K562 (cell line): ENCODE results near the gene MAP2K7. TPM values are rescaled to one million over a fixed set of nuclear protein-coding genes. Genes with fewer than 3 reads are reported as not detected.

Experiments used
- CBX5 ChIP-seq: IDR thresholded peaks from 2 replicates; pipeline ENCODE4 v1.6.1; 2014; ENCODE audit warnings: low read depth, borderline replicate concordance
- E2F4 ChIP-seq: sonication (generic); formaldehyde crosslinking; IDR thresholded peaks from 2 replicates; pipeline ENCODE4 v1.8.0; 2022; ENCODE audit warnings: mild to moderate bottlenecking, low read depth, missing genetic modification reagents
- HDAC8 ChIP-seq: fragments of 450-650 bp; IDR thresholded peaks from 2 replicates; pipeline ENCODE4 v1.6.1; 2016; ENCODE audit warnings: mild to moderate bottlenecking, missing genetic modification characterization, moderate library complexity, missing compliant biosample characterization
- HNRNPH1 ChIP-seq: fragments of 200-400 bp; formaldehyde crosslinking; optimal IDR thresholded peaks from 2 replicates; pipeline ENCODE3; 2017; ENCODE audit warnings: low read depth, mild to moderate bottlenecking, low read length, moderate library complexity
- HNRNPL ChIP-seq: fragments of 200-400 bp; formaldehyde crosslinking; IDR thresholded peaks from 2 replicates; pipeline ENCODE4 v1.6.1; 2017; ENCODE audit warnings: low read depth, mild to moderate bottlenecking, low read length
- HNRNPUL1 ChIP-seq: fragments of 200-400 bp; formaldehyde crosslinking; IDR thresholded peaks from 2 replicates; pipeline ENCODE4 v1.6.1; 2017; ENCODE audit warnings: low read length
- MCM3 ChIP-seq: fragments of 450-650 bp; IDR thresholded peaks from 2 replicates; pipeline ENCODE4 v1.6.1; 2016
- MECOM ChIP-seq: fragments of 250-450 bp; sonication (Bioruptor Pico); IDR thresholded peaks from 2 replicates; pipeline ENCODE4 v1.8.0; 2022; ENCODE audit warnings: inconsistent platforms
- MEIS2 ChIP-seq: fragments of 450-650 bp; IDR thresholded peaks from 2 replicates; pipeline ENCODE4 v1.6.1; 2014; ENCODE audit warnings: mild to moderate bottlenecking; ENCODE audit not compliant: partially characterized antibody
- RBM34 ChIP-seq: fragments of 200-400 bp; formaldehyde crosslinking; IDR thresholded peaks from 2 replicates; pipeline ENCODE4 v1.6.1; 2018; ENCODE audit warnings: low read length, borderline replicate concordance; ENCODE audit not compliant: insufficient read depth
- REST ChIP-seq, 2 experiments: fragments of 450-650 bp; formaldehyde crosslinking in 1 of 2; IDR thresholded peaks; 2 replicates each; pipeline versions ENCODE4 v1.4.0 to v1.6.1; 2014 to 2020; ENCODE audit warnings: mild to moderate bottlenecking in 2 of 2, borderline replicate concordance in 1 of 2, low read depth in 1 of 2
- SMARCE1 ChIP-seq: fragments of 450-650 bp; IDR thresholded peaks from 2 replicates; pipeline ENCODE4 v1.7.1; 2016; ENCODE audit warnings: mild to moderate bottlenecking
- SREBF1 ChIP-seq: fragments of 150-350 bp; IDR thresholded peaks from 2 replicates; pipeline ENCODE4 v1.6.1; 2014; ENCODE audit warnings: antibody characterized with exemption, low read depth, low read length, borderline replicate concordance
- SUPT5H ChIP-seq: fragments of 450-650 bp; IDR thresholded peaks from 2 replicates; pipeline ENCODE4 v1.6.1; 2016
- TAF1 ChIP-seq: IDR thresholded peaks from 2 replicates; pipeline ENCODE4 v1.6.1; 2011; ENCODE audit warnings: mild to moderate bottlenecking, low read length, moderate library complexity; ENCODE audit not compliant: insufficient read depth, control insufficient read depth, severe bottlenecking; ENCODE audit errors: extremely low read depth
- ZBTB7A ChIP-seq: IDR thresholded peaks from 2 replicates; pipeline ENCODE4 v1.6.1; 2011; ENCODE audit warnings: low read depth, mild to moderate bottlenecking, low read length, moderate library complexity, borderline replicate concordance; ENCODE audit not compliant: control insufficient read depth
- ZKSCAN8 ChIP-seq: fragments of 200-800 bp; sonication (Bioruptor generic); IDR thresholded peaks from 2 replicates; pipeline ENCODE4 v1.6.1; 2016; ENCODE audit warnings: missing genetic modification characterization, missing compliant biosample characterization
- ZNF140 ChIP-seq: fragments of 250-450 bp; sonication (Bioruptor Pico); IDR thresholded peaks from 2 replicates; pipeline ENCODE4 v1.8.0; 2021; ENCODE audit warnings: moderate library complexity, mild to moderate bottlenecking, inconsistent platforms
- ZNF57 ChIP-seq: fragments of 450-650 bp; formaldehyde crosslinking; IDR thresholded peaks from 2 replicates; pipeline ENCODE4 v1.4.0; 2020; ENCODE audit warnings: mild to moderate bottlenecking, moderate library complexity
- polyA plus RNA-seq, 8 experiments: library from polyadenylated mRNA; depleted of rRNA in 4 of 8; stranded (reverse) in 5 of 8; unstranded in 3 of 8; fragments of >200 nt; fragmentation: Nextera tagmentation in 2 of 8; fragmentation: Illumina TruSeq in 1 of 8; extraction: Ambion mirVana in 2 of 8; extraction: Trizol in 1 of 8; gene quantifications; 2 replicates each; pipeline versions ENCODE4 v1.2.1 to v1.2.3, GENCODE V29; 2011 to 2014; ENCODE audit warnings: inconsistent platforms in 1 of 8, missing spikeins in 1 of 8
- total RNA-seq, 7 experiments: library from RNA; depleted of rRNA in 6 of 7; stranded (reverse); fragments of >200 nt in 6 of 7; fragmentation: Illumina TruSeq in 2 of 7; extraction: Trizol in 2 of 7; gene quantifications; 2 replicates each; pipeline versions ENCODE4 v1.2.1 to v1.2.3, GENCODE V29; 2011 to 2021; ENCODE audit warnings: low replicate concordance in 1 of 7

Gene MAP2K7
- total and polyA plus RNA-seq, 9 of the 15 experiments (the other 6 are each of a cell fraction or from before 2014, with no cell fraction given): 0.51 to 45.8 (median 14.1) TPM

- TF ChIP-seq RBM34 (no peak), SUPT5H (peak; percentile 93), HDAC8 (tag) (no peak), E2F4 (CRISPR knock-in tag) (0 out of 2 replicates have a peak, but pooled peaks have one; percentile 29), TAF1 (peak; percentile 96), REST (IDR thresholded peaks at IDR 0.05; ENCODE audit: borderline replicate concordance) (peak; percentile 66), REST (CRISPR knock-in tag; IDR thresholded peaks at IDR 0.05; ENCODE audit: low read depth) (peak; percentile 61), MEIS2 (no peak), MCM3 (no peak), ZBTB7A (no peak), HNRNPL (no peak), HNRNPUL1 (no peak), ZKSCAN8 (no peak), SREBF1 (no peak), CBX5 (no peak), HNRNPH1 (no peak), MECOM (CRISPR knock-in tag) (no peak), ZNF140 (no peak), SMARCE1 (no peak), ZNF57 (CRISPR knock-in tag) (0 out of 2 replicates have a peak, but pooled peaks have one; percentile 20)
Observed at GRCh38 chr19:7943444-7944176, 39.9 kb downstream of the MAP2K7 start, which contains the start of gene TIMM44 (continued).
